Measurements from ENCODE around the gene PACRG.

Gene PACRG

DNA sequence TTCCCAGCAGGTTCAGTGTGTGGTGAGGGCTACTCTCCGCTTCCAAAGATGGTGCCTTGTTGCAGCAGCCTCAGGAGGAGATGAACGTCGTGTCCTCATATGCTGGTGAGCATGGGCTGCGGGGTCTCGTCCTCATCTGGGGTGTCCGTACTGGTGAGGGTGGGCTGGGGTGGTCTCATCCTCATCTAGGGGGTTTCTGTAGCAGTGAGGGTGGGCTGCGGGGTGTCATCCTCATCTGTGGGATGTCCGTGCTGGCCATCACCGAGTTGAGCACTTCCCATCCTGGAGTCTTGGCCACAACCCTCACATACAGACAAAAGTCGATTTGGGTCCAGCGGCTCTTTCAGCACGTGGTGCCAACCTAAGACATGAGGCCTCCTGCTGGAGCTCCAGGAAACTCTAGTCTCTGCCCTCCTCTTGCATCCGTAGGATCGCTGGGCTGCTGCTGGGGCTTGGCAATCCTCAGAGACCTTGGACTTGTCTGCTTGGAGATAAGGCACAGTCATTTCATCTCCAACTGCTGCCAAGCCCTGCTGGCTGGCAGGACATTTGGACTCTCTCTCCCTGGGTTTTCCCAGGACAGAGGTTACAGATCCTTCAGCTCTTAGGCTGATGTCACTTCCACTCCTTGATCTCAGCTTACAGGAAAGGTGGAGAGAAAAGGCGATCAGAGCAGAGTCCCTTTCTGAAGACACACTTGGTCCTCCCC is 160.4 kb downstream of the PACRG start:
- DNase-seq: no peak

DNA sequence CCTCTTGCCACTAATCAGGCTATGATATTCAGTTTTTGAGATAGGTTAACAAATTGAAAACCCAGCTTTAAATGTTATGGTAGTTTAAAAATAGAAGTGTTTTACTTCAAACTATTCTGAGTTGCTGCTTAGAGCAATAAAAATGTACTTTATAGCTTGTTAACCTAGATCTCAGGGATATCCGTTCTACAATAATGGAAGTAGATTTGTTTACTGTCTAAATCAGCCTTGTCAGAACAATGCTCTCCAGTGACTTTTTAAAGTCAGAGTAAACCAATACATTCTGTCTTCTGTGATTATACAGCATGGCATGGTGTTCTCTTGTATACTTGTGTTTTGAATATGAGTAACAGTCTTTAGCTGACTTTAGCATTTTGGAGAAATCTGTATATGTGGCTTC is 161.5 kb downstream of the PACRG start:
- Histone ChIP-seq H3K4me2 (ENCODE audit: low read length, poor library complexity, severe bottlenecking) (no peak overlapping the region), H2BK12ac (ENCODE audit: low read length in 2 of 2) (no peak overlapping the region), H2BK120ac (ENCODE audit: low read depth, low read length) (no peak overlapping the region), H4K91ac (ENCODE audit: low read length) (no peak overlapping the region), H3K79me1 (replicated peaks; ENCODE audit: low read length, poor library complexity, severe bottlenecking) (no peaks in the 10 kb centered on the region), H3K4me3 (ENCODE audit: insufficient read depth in 1 of 2, low read depth in 1 of 2, low read length in 2 of 2) (no peak overlapping the region), H3K14ac (ENCODE audit: low read length in 2 of 2) (no peak overlapping the region), H3K27me3 (ENCODE audit: control insufficient read depth in 1 of 2, insufficient read depth in 1 of 2, low read length in 2 of 2) (no peaks in the 10 kb centered on the region), H2AK5ac (ENCODE audit: low read length, severe bottlenecking) (no peak overlapping the region), H3K9me3 (ENCODE audit: control insufficient read depth, low read length) (peaks cover 2% of the 10 kb centered on the region), H3K4ac (ENCODE audit: low read depth in 1 of 2, low read length in 2 of 2) (no peak overlapping the region), H4K8ac (ENCODE audit: low read length) (no peak overlapping the region), H3K18ac (ENCODE audit: low read depth in 1 of 2, low read length in 2 of 2) (no peak overlapping the region), H2BK5ac (ENCODE audit: low read depth, low read length, poor library complexity, severe bottlenecking) (no peak overlapping the region), H3K27ac (ENCODE audit: low read length, poor library complexity, severe bottlenecking) (no peak overlapping the region), H3K9ac (ENCODE audit: low read length) (no peak overlapping the region), H3K4me1 (ENCODE audit: control insufficient read depth, insufficient read depth, low read depth, low read length) (no peaks in the 10 kb centered on the region), H2BK15ac (ENCODE audit: low read depth, poor library complexity, severe bottlenecking) (no peak overlapping the region), H2AFZ (ENCODE audit: low read depth, low read length) (no peak overlapping the region), H3K36me3 (ENCODE audit: control insufficient read depth in 1 of 2, insufficient read depth in 2 of 2, low read depth in 1 of 2, low read length in 2 of 2) (no peaks in the 10 kb centered on the region), H3K23ac (ENCODE audit: low read length in 2 of 2) (no peak overlapping the region)
- DNase-seq: no peak
- WGBS: no CpG with 5 or more reads among the region's 1 CpG

More for the DNA sequence above, 160.4 kb downstream of the PACRG start:
- H3K36me3 ChIP-seq (ENCODE audit: control insufficient read depth in 1 of 2, insufficient read depth in 2 of 2, low read depth in 1 of 2, low read length in 2 of 2): no peaks in the 10 kb centered on the region
- H3K9ac ChIP-seq (ENCODE audit: low read length): no peak overlapping the region
- no peak overlapping the region for H3K4ac ChIP-seq (ENCODE audit: low read depth in 1 of 2, low read length in 2 of 2)
- WGBS: 93% methylated on average over 15 of the region's 15 CpGs
- H3K14ac ChIP-seq (ENCODE audit: low read length in 2 of 2): no peak overlapping the region
- H4K8ac ChIP-seq (ENCODE audit: low read length): no peak overlapping the region
- no peaks in the 10 kb centered on the region for H3K4me1 ChIP-seq (ENCODE audit: control insufficient read depth, insufficient read depth, low read depth, low read length)
- no peak overlapping the region for H3K4me3 ChIP-seq (ENCODE audit: insufficient read depth in 1 of 2, low read depth in 1 of 2, low read length in 2 of 2)
- H2BK12ac ChIP-seq (ENCODE audit: low read length in 2 of 2): no peak overlapping the region
- no peak overlapping the region for H4K91ac ChIP-seq (ENCODE audit: low read length)
- no peak overlapping the region for H3K23ac ChIP-seq (ENCODE audit: low read length in 2 of 2)
- no peak overlapping the region for H2BK5ac ChIP-seq (ENCODE audit: low read depth, low read length, poor library complexity, severe bottlenecking)
- no peak overlapping the region for H3K27ac ChIP-seq (ENCODE audit: low read length, poor library complexity, severe bottlenecking)
- H2BK15ac ChIP-seq (ENCODE audit: low read depth, poor library complexity, severe bottlenecking): no peak overlapping the region
- no peak overlapping the region for H2BK120ac ChIP-seq (ENCODE audit: low read depth, low read length)
- no peak overlapping the region for H3K4me2 ChIP-seq (ENCODE audit: low read length, poor library complexity, severe bottlenecking)
- H3K27me3 ChIP-seq (ENCODE audit: control insufficient read depth in 1 of 2, insufficient read depth in 1 of 2, low read length in 2 of 2): no peaks in the 10 kb centered on the region
- no peak overlapping the region for H2AFZ ChIP-seq (ENCODE audit: low read depth, low read length)
- H3K18ac ChIP-seq (ENCODE audit: low read depth in 1 of 2, low read length in 2 of 2): no peak overlapping the region
- no peaks in the 10 kb centered on the region for H3K79me1 ChIP-seq (replicated peaks; ENCODE audit: low read length, poor library complexity, severe bottlenecking)
- no peaks in the 10 kb centered on the region for H3K9me3 ChIP-seq (ENCODE audit: control insufficient read depth, low read length)
- H2AK5ac ChIP-seq (ENCODE audit: low read length, severe bottlenecking): no peak overlapping the region

DNA sequence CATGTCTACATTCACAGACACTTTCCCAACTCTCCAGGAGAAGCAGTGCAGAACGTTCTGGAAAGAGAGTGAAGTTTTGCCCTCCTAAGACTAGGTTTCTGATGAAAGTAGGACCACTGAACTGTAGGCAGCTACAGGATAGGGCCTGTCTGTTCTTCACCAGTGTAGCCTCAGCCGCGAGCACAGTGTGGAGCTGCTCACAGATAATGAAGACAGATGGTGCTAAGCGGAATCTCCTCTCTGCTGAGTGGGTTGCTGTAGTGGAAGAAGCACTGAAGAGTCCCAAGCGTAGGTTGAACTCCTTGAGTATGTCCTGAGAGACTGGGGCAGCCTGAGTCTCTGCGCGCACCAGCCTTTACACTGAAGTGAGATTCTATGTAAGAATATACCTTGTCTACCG is 170.2 kb downstream of the PACRG start:
- H3K9ac ChIP-seq (ENCODE audit: low read length): no peak overlapping the region
- no peaks in the 10 kb centered on the region for H3K27me3 ChIP-seq (ENCODE audit: control insufficient read depth in 1 of 2, insufficient read depth in 1 of 2, low read length in 2 of 2)
- no peak overlapping the region for H2BK15ac ChIP-seq (ENCODE audit: low read depth, poor library complexity, severe bottlenecking)
- no peak overlapping the region for H3K14ac ChIP-seq (ENCODE audit: low read length in 2 of 2)
- no peak overlapping the region for H3K4me2 ChIP-seq (ENCODE audit: low read length, poor library complexity, severe bottlenecking)
- H3K4ac ChIP-seq (ENCODE audit: low read depth in 1 of 2, low read length in 2 of 2): no peak overlapping the region
- no peak for DNase-seq
- no peak overlapping the region for H2AFZ ChIP-seq (ENCODE audit: low read depth, low read length)
- H3K79me1 ChIP-seq (replicated peaks; ENCODE audit: low read length, poor library complexity, severe bottlenecking): no peaks in the 10 kb centered on the region
- H3K23ac ChIP-seq (ENCODE audit: low read length in 2 of 2): no peak overlapping the region
- WGBS: 92% methylated on average over 7 of the region's 8 CpGs
- H2AK5ac ChIP-seq (ENCODE audit: low read length, severe bottlenecking): no peak overlapping the region
- no peak overlapping the region for H3K18ac ChIP-seq (ENCODE audit: low read depth in 1 of 2, low read length in 2 of 2)
- no peak overlapping the region for H4K91ac ChIP-seq (ENCODE audit: low read length)
- peaks cover 2% of the 10 kb centered on the region for H3K9me3 ChIP-seq (ENCODE audit: control insufficient read depth, low read length)
- no peak overlapping the region for H2BK12ac ChIP-seq (ENCODE audit: low read length in 2 of 2)
- no peak overlapping the region for H2BK120ac ChIP-seq (ENCODE audit: low read depth, low read length)
- no peaks in the 10 kb centered on the region for H3K4me1 ChIP-seq (ENCODE audit: control insufficient read depth, insufficient read depth, low read depth, low read length)
- no peak overlapping the region for H4K8ac ChIP-seq (ENCODE audit: low read length)
- no peak overlapping the region for H3K27ac ChIP-seq (ENCODE audit: low read length, poor library complexity, severe bottlenecking)
- H3K4me3 ChIP-seq (ENCODE audit: insufficient read depth in 1 of 2, low read depth in 1 of 2, low read length in 2 of 2): no peak overlapping the region
- no peak overlapping the region for H2BK5ac ChIP-seq (ENCODE audit: low read depth, low read length, poor library complexity, severe bottlenecking)
- no peaks in the 10 kb centered on the region for H3K36me3 ChIP-seq (ENCODE audit: control insufficient read depth in 1 of 2, insufficient read depth in 2 of 2, low read depth in 1 of 2, low read length in 2 of 2)

DNA sequence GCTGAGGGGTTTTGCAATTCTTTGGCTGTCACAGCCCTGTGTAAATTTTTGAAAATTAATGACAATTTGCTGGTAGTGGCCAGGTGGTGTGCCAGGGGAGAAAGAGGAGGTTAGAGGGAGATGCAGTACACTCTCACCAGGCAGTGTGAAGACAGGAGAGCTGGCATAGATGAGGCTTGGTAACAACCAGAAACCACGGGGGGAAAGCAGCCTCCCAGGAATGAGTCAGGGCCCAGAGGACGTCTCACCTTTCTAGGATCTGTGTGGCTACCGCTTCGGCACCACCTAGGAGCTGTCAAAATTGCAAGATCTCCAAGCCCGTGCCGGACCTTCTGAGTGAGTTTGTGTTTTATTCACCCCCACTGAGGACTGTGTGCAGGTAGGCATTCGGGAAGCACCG is 171.4 kb downstream of the PACRG start:
- H3K23ac ChIP-seq (ENCODE audit: low read length in 2 of 2): no peak overlapping the region
- H3K4me2 ChIP-seq (ENCODE audit: low read length, poor library complexity, severe bottlenecking): no peak overlapping the region
- H3K4ac ChIP-seq (ENCODE audit: low read depth in 1 of 2, low read length in 2 of 2): no peak overlapping the region
- WGBS: 89% methylated on average over 8 of the region's 8 CpGs
- no peak overlapping the region for H4K91ac ChIP-seq (ENCODE audit: low read length)
- no peak overlapping the region for H2BK120ac ChIP-seq (ENCODE audit: low read depth, low read length)
- no peak overlapping the region for H2AFZ ChIP-seq (ENCODE audit: low read depth, low read length)
- peaks cover 4% of the 10 kb centered on the region for H3K9me3 ChIP-seq (ENCODE audit: control insufficient read depth, low read length)
- H3K79me1 ChIP-seq (replicated peaks; ENCODE audit: low read length, poor library complexity, severe bottlenecking): no peaks in the 10 kb centered on the region
- H3K9ac ChIP-seq (ENCODE audit: low read length): no peak overlapping the region
- H3K36me3 ChIP-seq (ENCODE audit: control insufficient read depth in 1 of 2, insufficient read depth in 2 of 2, low read depth in 1 of 2, low read length in 2 of 2): no peaks in the 10 kb centered on the region
- H3K27ac ChIP-seq (ENCODE audit: low read length, poor library complexity, severe bottlenecking): no peak overlapping the region
- no peak overlapping the region for H3K14ac ChIP-seq (ENCODE audit: low read length in 2 of 2)
- no peak overlapping the region for H3K18ac ChIP-seq (ENCODE audit: low read depth in 1 of 2, low read length in 2 of 2)
- H2AK5ac ChIP-seq (ENCODE audit: low read length, severe bottlenecking): no peak overlapping the region
- H2BK12ac ChIP-seq (ENCODE audit: low read length in 2 of 2): no peak overlapping the region
- no peak overlapping the region for H2BK15ac ChIP-seq (ENCODE audit: low read depth, poor library complexity, severe bottlenecking)
- DNase-seq: no peak
- no peaks in the 10 kb centered on the region for H3K27me3 ChIP-seq (ENCODE audit: control insufficient read depth in 1 of 2, insufficient read depth in 1 of 2, low read length in 2 of 2)
- H4K8ac ChIP-seq (ENCODE audit: low read length): no peak overlapping the region
- no peak overlapping the region for H3K4me3 ChIP-seq (ENCODE audit: insufficient read depth in 1 of 2, low read depth in 1 of 2, low read length in 2 of 2)
- no peaks in the 10 kb centered on the region for H3K4me1 ChIP-seq (ENCODE audit: control insufficient read depth, insufficient read depth, low read depth, low read length)
- no peak overlapping the region for H2BK5ac ChIP-seq (ENCODE audit: low read depth, low read length, poor library complexity, severe bottlenecking)
